K562 (cell line): Measurements from ENCODE around the gene PSMA2. TPM values are rescaled to one million over a fixed set of nuclear protein-coding genes. Genes with fewer than 3 reads are reported as not detected.

Experiments used
- ATAC-seq: fragments of 200-7000 bp; cut with Tn5 transposase; 3 replicates; pipeline ENCODE4 v1.9.1; 2020; ENCODE audit warnings: moderate library complexity
- BruUV-seq: library from RNA; stranded (reverse); fragments of 400-500 nt; replicated peaks from 2 replicates; lab custom pipeline; 2021; lab: Mats Ljungman, UMichigan
- CTCF ChIA-PET: fragments of 300-600 bp; formaldehyde crosslinking; extraction: SDS; loops from one replicate; lab custom pipeline; 2021; ENCODE audit warnings: low intra/inter-chr PET ratio; lab: Yijun Ruan, JAX
- POLR2A ChIA-PET: fragments of 300-600, 350-650 bp; sonication (Branson Sonifier 250); formaldehyde crosslinking; extraction: SDS; loops from one replicate; lab custom pipeline; 2021; ENCODE audit warnings: antibody characterized with exemption, inconsistent platforms; lab: Yijun Ruan, JAX
- DNase-seq, 4 experiments: peaks; one replicate each; pipeline versions ENCODE4 v3.0.0 to v3.0.0-alpha.2; 2011 to 2018; ENCODE audit warnings: low spot score in 3 of 4, mixed read lengths in 3 of 4; ENCODE audit errors: extremely low read depth in 1 of 4
- FAIRE-seq: peaks from 2 replicates; lab custom pipeline; 2011; peaks lifted over from hg19 to GRCh38; lab: Jason Lieb, UNC
- H2AFZ ChIP-seq: 2 replicates; pipeline ENCODE4 v1.6.0; 2011; ENCODE audit warnings: low read depth, low read length, control low read depth, inconsistent platforms
- H3K27ac ChIP-seq: fragments of 200-600 bp; 3 replicates; pipeline ENCODE4 v1.8.0; 2011; ENCODE audit warnings: low read depth, mild to moderate bottlenecking, control low read depth, inconsistent platforms, low read length, moderate library complexity, mixed read lengths; ENCODE audit errors: extremely low read depth
- H3K27me3 ChIP-seq, 2 experiments: fragments of 300-600 bp in 1 of 2; 2 replicates in 1 of 2; 3 replicates in 1 of 2; pipeline versions ENCODE4 v1.6.0 to v1.8.0; 2011; ENCODE audit warnings: inconsistent platforms in 2 of 2, low read length in 2 of 2, mild to moderate bottlenecking in 1 of 2, mixed read lengths in 1 of 2, moderate library complexity in 1 of 2; ENCODE audit not compliant: control insufficient read depth in 2 of 2, insufficient read depth in 2 of 2
- H3K36me3 ChIP-seq: fragments of 300-600 bp; 3 replicates; pipeline ENCODE4 v1.8.0; 2011; ENCODE audit warnings: mild to moderate bottlenecking, low read length, inconsistent platforms; ENCODE audit not compliant: control insufficient read depth, insufficient read depth
- H3K4me1 ChIP-seq, 2 experiments: fragments of 200-600 bp in 1 of 2; replicated peaks in 1 of 2; 2 replicates in 1 of 2; 3 replicates in 1 of 2; pipeline versions ENCODE4 v1.5.1 to v1.8.0; 2011; ENCODE audit warnings: inconsistent platforms in 2 of 2, low read length in 2 of 2, mild to moderate bottlenecking in 1 of 2, mixed read lengths in 1 of 2, moderate library complexity in 1 of 2; ENCODE audit not compliant: control insufficient read depth in 2 of 2, insufficient read depth in 2 of 2
- H3K4me2 ChIP-seq: 2 replicates; pipeline ENCODE4 v1.6.1; 2011; ENCODE audit warnings: low read length, control low read depth, inconsistent platforms, mixed read lengths; ENCODE audit not compliant: insufficient read depth
- H3K4me3 ChIP-seq: fragments of 200-600 bp; sonication (generic), shearing (Covaris generic); 2 replicates; pipeline ENCODE4 v1.5.1; 2016; ENCODE audit warnings: control low read depth, inconsistent platforms
- H3K79me2 ChIP-seq: fragments of 200-600 bp; 3 replicates; pipeline ENCODE4 v1.8.0; 2011; ENCODE audit warnings: low read length, inconsistent platforms; ENCODE audit not compliant: control insufficient read depth, insufficient read depth
- H3K9ac ChIP-seq, 2 experiments: 2 replicates each; pipeline versions ENCODE4 v1.6.0 to v1.6.1; 2011; ENCODE audit warnings: low read depth in 2 of 2, low read length in 2 of 2, control low read depth in 1 of 2, inconsistent platforms in 1 of 2, mild to moderate bottlenecking in 1 of 2, mixed read lengths in 1 of 2; ENCODE audit not compliant: insufficient read depth in 1 of 2
- H3K9me1 ChIP-seq: one replicate; pipeline ENCODE4 v1.6.0; 2011; ENCODE audit warnings: inconsistent platforms, mild to moderate bottlenecking, low read length, moderate library complexity; ENCODE audit not compliant: control insufficient read depth, insufficient read depth
- H3K9me3 ChIP-seq: replicated peaks from 2 replicates; pipeline ENCODE4 v1.5.1; 2011; ENCODE audit warnings: low read depth, low read length, inconsistent platforms; ENCODE audit not compliant: control insufficient read depth, insufficient read depth
- H4K20me1 ChIP-seq: replicated peaks from 2 replicates; pipeline ENCODE4 v1.6.1; 2011; ENCODE audit warnings: low read length, inconsistent platforms, mixed read lengths; ENCODE audit not compliant: control insufficient read depth, insufficient read depth
- ARID3B ChIP-seq: fragments of 250-450 bp; sonication (Bioruptor Pico); IDR thresholded peaks from 2 replicates; pipeline ENCODE4 v1.4.0; 2020; ENCODE audit warnings: borderline replicate concordance
- CHAMP1 ChIP-seq: fragments of 450-650 bp; IDR thresholded peaks from 2 replicates; pipeline ENCODE4 v1.6.1; 2016; ENCODE audit warnings: mild to moderate bottlenecking
- CREM ChIP-seq: IDR thresholded peaks from 2 replicates; pipeline ENCODE4 v1.6.1; 2014; ENCODE audit warnings: antibody characterized with exemption, low read depth
- EHMT2 ChIP-seq: fragments of 450-650 bp; IDR thresholded peaks from 2 replicates; pipeline ENCODE4 v1.6.1; 2018; ENCODE audit warnings: antibody characterized with exemption
- FOXJ3 ChIP-seq: sonication (generic); formaldehyde crosslinking; IDR thresholded peaks from 2 replicates; pipeline ENCODE4 v1.4.0; 2020; ENCODE audit warnings: mild to moderate bottlenecking, missing genetic modification reagents
- ILK ChIP-seq: fragments of 450-650 bp; IDR thresholded peaks from 2 replicates; pipeline ENCODE4 v1.6.1; 2016; ENCODE audit warnings: missing genetic modification characterization, low read depth, mild to moderate bottlenecking, missing compliant biosample characterization, moderate library complexity, borderline replicate concordance
- NR1H2 ChIP-seq: sonication (generic); formaldehyde crosslinking; IDR thresholded peaks from 2 replicates; pipeline ENCODE4 v1.4.0; 2020; ENCODE audit warnings: mild to moderate bottlenecking, missing genetic modification reagents
- NUFIP1 ChIP-seq: fragments of 450-650 bp; IDR thresholded peaks from 2 replicates; pipeline ENCODE4 v1.6.1; 2018; ENCODE audit not compliant: partially characterized antibody
- RAD51 ChIP-seq: fragments of 450-650 bp; IDR thresholded peaks from 2 replicates; pipeline ENCODE4 v1.7.1; 2016; ENCODE audit warnings: low read depth, mild to moderate bottlenecking, borderline replicate concordance
- SIRT6 ChIP-seq: IDR thresholded peaks from one replicate; pipeline ENCODE4 v1.6.1; 2012; ENCODE audit warnings: low read depth, mild to moderate bottlenecking, control low read depth, inconsistent platforms, low read length, moderate library complexity
- SRF ChIP-seq, 2 experiments: fragments of 250-450, 450-650 bp in 1 of 2; sonication (Bioruptor Pico) in 1 of 2; sonication (generic) in 1 of 2; formaldehyde crosslinking; IDR thresholded peaks; 2 replicates each; pipeline versions ENCODE4 v1.5.0 to v1.5.1; 2020 to 2022; ENCODE audit warnings: mild to moderate bottlenecking in 1 of 2, missing genetic modification reagents in 1 of 2
- SRSF1 ChIP-seq: fragments of 200-400 bp; formaldehyde crosslinking; IDR thresholded peaks from 2 replicates; pipeline ENCODE4 v1.6.1; 2017; ENCODE audit warnings: mild to moderate bottlenecking, low read depth, low read length, moderate library complexity
- TCF7 ChIP-seq: sonication (generic); IDR thresholded peaks from 2 replicates; pipeline ENCODE4 v1.6.1; 2016; ENCODE audit warnings: antibody characterized with exemption, borderline replicate concordance
- TRIM28 ChIP-seq: fragments of 450-650 bp; IDR thresholded peaks from 2 replicates; pipeline ENCODE4 v1.6.1; 2017
- ZNF408 ChIP-seq: fragments of 250-450 bp; sonication (Bioruptor Pico); IDR thresholded peaks from 2 replicates; pipeline ENCODE4 v1.4.0; 2020; ENCODE audit warnings: low read depth, mild to moderate bottlenecking, moderate library complexity
- ZNF431 ChIP-seq: sonication (generic); formaldehyde crosslinking; IDR thresholded peaks from 2 replicates; pipeline ENCODE4 v1.8.0; 2022; ENCODE audit warnings: mild to moderate bottlenecking, missing genetic modification reagents
- ZNF695 ChIP-seq: fragments of 450-650 bp; formaldehyde crosslinking; IDR thresholded peaks from 2 replicates; pipeline ENCODE4 v1.4.0; 2020; ENCODE audit warnings: mild to moderate bottlenecking, moderate library complexity
- ZNF699 ChIP-seq: fragments of 250-450 bp; sonication (Bioruptor Pico); IDR thresholded peaks from 2 replicates; pipeline ENCODE4 v1.8.0; 2021; ENCODE audit warnings: mild to moderate bottlenecking, moderate library complexity; ENCODE audit not compliant: insufficient replicate concordance
- WGBS: fragments of 100-300 bp; shearing (Covaris generic); methylation state at CpG from one replicate; pipeline ENCODE4 v1.1.6; 2016; ENCODE audit warnings: low coverage, mixed read lengths; ENCODE audit not compliant: insufficient coverage; ENCODE audit errors: missing lambda C conversion rate; 5-methylcytosine and 5-hydroxymethylcytosine counted together
- in situ Hi-C: fragments of 300-500 bp; cut with MboI; formaldehyde crosslinking; loops from 4 replicates; pipeline ENCODE4 v1.15.0; 2018; ENCODE audit warnings: inconsistent platforms, mixed read lengths
- intact Hi-C: fragments of 100-400 bp; cut with micrococcal nuclease; formaldehyde crosslinking; loops from 2 replicates; pipeline ENCODE4 v1.14.2; 2022
- polyA plus RNA-seq, 8 experiments: library from polyadenylated mRNA; depleted of rRNA in 4 of 8; stranded (reverse) in 5 of 8; unstranded in 3 of 8; fragments of >200 nt; fragmentation: Nextera tagmentation in 2 of 8; fragmentation: Illumina TruSeq in 1 of 8; extraction: Ambion mirVana in 2 of 8; extraction: Trizol in 1 of 8; gene quantifications; 2 replicates each; pipeline versions ENCODE4 v1.2.1 to v1.2.3, GENCODE V29; 2011 to 2014; ENCODE audit warnings: inconsistent platforms in 1 of 8, missing spikeins in 1 of 8
- total RNA-seq, 7 experiments: library from RNA; depleted of rRNA in 6 of 7; stranded (reverse); fragments of >200 nt in 6 of 7; fragmentation: Illumina TruSeq in 2 of 7; extraction: Trizol in 2 of 7; gene quantifications; 2 replicates each; pipeline versions ENCODE4 v1.2.1 to v1.2.3, GENCODE V29; 2011 to 2021; ENCODE audit warnings: low replicate concordance in 1 of 7

Gene PSMA2
- total and polyA plus RNA-seq, 9 of the 15 experiments (the other 6 are each of a cell fraction or from before 2014, with no cell fraction given) = 91.7 to 1,070 (median 213) TPM

DNA sequence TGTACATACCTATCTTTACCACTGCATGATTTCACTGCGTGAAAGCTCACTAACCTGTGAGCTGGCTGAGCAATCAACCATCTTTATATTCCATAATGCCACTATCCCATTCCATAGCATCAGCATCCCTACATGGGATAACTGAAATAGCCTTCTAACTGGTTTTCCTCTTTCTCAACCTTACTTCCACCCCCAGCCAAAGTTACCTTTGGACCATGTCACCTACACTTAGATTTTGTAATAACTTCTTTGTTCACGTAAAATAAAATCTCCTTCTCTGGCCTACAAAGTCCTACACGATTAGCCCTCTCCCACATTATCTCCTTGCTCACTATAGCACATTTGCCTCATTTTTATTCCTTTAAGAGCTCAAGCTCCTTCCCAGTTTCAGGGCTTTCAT lies 2.5 kb downstream of the PSMA2 start:
- Histone ChIP-seq H4K20me1 (peaks cover 13% of the 10 kb centered on the region; the same call in 1 of the 2 replicates), H3K27ac (no peak overlapping the region), H3K4me3 (peak overlapping the region; percentile 4; the same call in 1 of the 2 replicates), H3K4me1 (peaks cover 0 to 15% of the 10 kb centered on the region in 2 experiments; a peak in 4 of 5 replicates), H3K9me3 (no peaks in the 10 kb centered on the region), H3K27me3 (no peaks in the 10 kb centered on the region), H3K9ac (peak overlapping the region in 1 of 2 experiments; percentile 19; a peak in 1 of 4 replicates), H3K79me2 (peaks cover 92% of the 10 kb centered on the region), H3K36me3 (peaks cover 64% of the 10 kb centered on the region), H3K4me2 (peak overlapping the region; percentile 16), H3K9me1 (no peaks in the 10 kb centered on the region), H2AFZ (no peak overlapping the region)
- WGBS = 50% methylated on average over 3 of the region's 3 CpGs
- intact Hi-C loops (loop anchor here (2.0 kb wide), 1 partner anchor 17 kb away; the partner anchor contains the start of gene C7orf25), in situ Hi-C loops (loop anchor here (25.0 kb wide), 1 partner anchor 333 kb away; no protein-coding TSS in a partner anchor)
- POLR2A ChIA-PET = interaction anchor here (1.0 to 1.8 kb wide), 3 partner anchors 17 to 59 kb away, joined by 3 to 8 read pairs (median 3); no protein-coding TSS in a partner anchor
- no peak for TF ChIP-seq SRF (CRISPR knock-in tag; IDR thresholded peaks at IDR 0.05)
- TF ChIP-seq EHMT2 = no peak
- no peak for TF ChIP-seq NR1H2 (CRISPR knock-in tag)
- TF ChIP-seq ZNF431 (CRISPR knock-in tag) = no peak
- TF ChIP-seq TCF7 = no peak
- TF ChIP-seq ZNF695 (CRISPR knock-in tag) = no peak
- no peak for TF ChIP-seq ZNF699
- TF ChIP-seq ZNF408 (CRISPR knock-in tag) = no peak
- no peak for TF ChIP-seq CHAMP1
- no peak for TF ChIP-seq RAD51
- no peak for TF ChIP-seq SRSF1
- no peak for TF ChIP-seq CREM
- no peak for TF ChIP-seq FOXJ3 (CRISPR knock-in tag)
- TF ChIP-seq SIRT6 = no peak
- no peak for TF ChIP-seq TRIM28
- no peak for TF ChIP-seq ILK (tag)
- TF ChIP-seq ARID3B (CRISPR knock-in tag) = no peak
- TF ChIP-seq NUFIP1 = no peak
- FAIRE-seq = peak; percentile 19
- BruUV-seq = no TSS peak
- CTCF ChIA-PET = no interaction called here
- ATAC-seq = no peak
- no peak for DNase-seq
